Mucosa of rectum (tissue), 2 donors: ENCODE data around the gene PDE4B.

ENCODE experiments used
- H3K27ac ChIP-seq, 2 donors: one replicate each; pipeline ENCODE4 v1.7.0; 2013; ENCODE audit warnings: inconsistent platforms in 2 of 2, low read depth in 2 of 2, low read length in 2 of 2
- H3K27me3 ChIP-seq, 2 donors: one replicate each; pipeline ENCODE4 v1.7.0; 2013; ENCODE audit warnings: low read length in 2 of 2; ENCODE audit not compliant: control insufficient read depth in 2 of 2, insufficient read depth in 2 of 2
- H3K36me3 ChIP-seq, 2 donors: one replicate each; pipeline ENCODE4 v1.7.0; 2013; ENCODE audit warnings: low read length in 2 of 2; ENCODE audit not compliant: control insufficient read depth in 2 of 2, insufficient read depth in 2 of 2
- H3K4me1 ChIP-seq, 2 donors: one replicate each; pipeline ENCODE4 v1.7.0; 2013; ENCODE audit warnings: low read length in 2 of 2, mild to moderate bottlenecking in 1 of 2; ENCODE audit not compliant: control insufficient read depth in 2 of 2, insufficient read depth in 2 of 2
- H3K4me3 ChIP-seq, 2 donors: one replicate each; pipeline ENCODE4 v1.7.0; 2013; ENCODE audit warnings: low read length in 2 of 2
- H3K9ac ChIP-seq, 2 donors: one replicate each; pipeline ENCODE4 v1.7.0; 2013; ENCODE audit warnings: low read length in 2 of 2, low read depth in 1 of 2, mild to moderate bottlenecking in 1 of 2
- H3K9me3 ChIP-seq, 2 donors: one replicate each; pipeline ENCODE4 v1.7.0; 2013; ENCODE audit warnings: low read length in 2 of 2; ENCODE audit not compliant: control insufficient read depth in 2 of 2
- donor health status: healthy.
- donor health status: Normal muscosa, but diverticular disease.

Gene PDE4B

DNA sequence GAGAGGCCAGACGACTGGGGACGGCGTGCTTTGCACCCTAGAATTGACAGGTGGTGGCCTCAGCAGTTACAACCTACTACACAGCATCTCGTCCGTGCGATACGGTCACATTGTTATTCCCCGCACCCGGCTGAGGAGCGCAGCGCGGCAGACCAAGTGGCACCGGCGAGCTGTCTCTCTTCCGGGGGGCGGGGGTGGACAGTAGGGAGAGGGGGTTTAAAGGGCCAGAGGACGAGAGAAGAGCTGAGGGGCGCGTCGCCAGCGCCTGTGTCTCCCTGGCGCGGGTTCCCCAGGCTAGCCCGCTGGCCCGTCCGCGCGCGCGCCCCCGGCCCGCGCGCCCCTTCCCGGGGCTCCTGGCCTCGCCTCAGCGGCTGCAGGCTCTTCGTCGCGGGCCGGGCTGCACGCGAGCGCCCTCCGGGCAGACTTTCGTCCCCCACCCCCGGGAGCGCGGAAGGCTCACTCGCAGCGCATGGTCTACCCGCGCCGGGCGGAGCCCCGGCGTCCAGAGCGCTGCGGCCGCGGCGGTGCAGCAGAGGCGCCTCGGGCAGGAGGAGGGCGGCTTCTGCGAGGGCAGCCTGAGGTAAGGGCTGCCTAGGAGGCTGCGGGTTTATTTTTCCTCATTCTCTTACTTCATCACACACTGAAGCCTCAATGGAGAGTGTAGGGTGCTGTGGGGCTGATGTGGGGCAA, at the start of gene PDE4B:
TSS of gene PDE4B (plus strand) at position 227 of the 690 bp plus-strand sequence.
- Histone ChIP-seq H3K4me3 (peak within 1 kb of the TSS; percentile 38 to 57), H3K9ac (no peak within 1 kb of the TSS), H3K9me3 (peaks cover 0 to 5% of the 10 kb centered on the region in 2 donors), H3K27ac (no peak within 1 kb of the TSS), H3K27me3 (peaks cover 21 to 32% of the 10 kb centered on the region in 2 donors), H3K4me1 (peaks cover 2 to 3% of the 10 kb centered on the region in 2 donors), H3K36me3 (no peaks in the 10 kb centered on the region)

DNA sequence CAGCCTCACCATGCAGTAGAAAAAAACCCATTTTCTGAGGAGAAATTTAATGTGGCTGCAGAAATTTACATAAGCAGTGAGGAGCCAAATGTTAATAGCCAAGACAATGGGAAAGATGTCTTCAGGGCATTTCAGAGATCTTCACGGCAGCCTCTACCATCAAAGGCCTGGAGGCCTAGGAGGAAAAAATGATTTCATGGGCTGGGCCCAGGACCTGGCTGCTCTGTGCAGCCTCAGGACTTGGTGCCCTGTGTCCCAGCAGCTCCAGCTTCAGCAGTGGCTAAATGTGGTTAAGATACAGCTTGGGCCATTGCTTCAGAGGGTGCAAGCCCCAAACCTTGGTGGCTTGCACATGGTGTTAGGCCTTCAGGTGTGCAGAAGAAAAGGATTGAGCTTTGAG, 48.0 kb upstream of the PDE4B start:
- H3K4me1 ChIP-seq, result no peaks in the 10 kb centered on the region
- H3K4me3 ChIP-seq, result no peak overlapping the region
- H3K36me3 ChIP-seq, result no peaks in the 10 kb centered on the region
- no peak overlapping the region for H3K27ac ChIP-seq
- peaks cover 0 to 7% of the 10 kb centered on the region in 2 donors for H3K9me3 ChIP-seq
- H3K27me3 ChIP-seq, result no peaks in the 10 kb centered on the region
- H3K9ac ChIP-seq, result no peak overlapping the region

DNA sequence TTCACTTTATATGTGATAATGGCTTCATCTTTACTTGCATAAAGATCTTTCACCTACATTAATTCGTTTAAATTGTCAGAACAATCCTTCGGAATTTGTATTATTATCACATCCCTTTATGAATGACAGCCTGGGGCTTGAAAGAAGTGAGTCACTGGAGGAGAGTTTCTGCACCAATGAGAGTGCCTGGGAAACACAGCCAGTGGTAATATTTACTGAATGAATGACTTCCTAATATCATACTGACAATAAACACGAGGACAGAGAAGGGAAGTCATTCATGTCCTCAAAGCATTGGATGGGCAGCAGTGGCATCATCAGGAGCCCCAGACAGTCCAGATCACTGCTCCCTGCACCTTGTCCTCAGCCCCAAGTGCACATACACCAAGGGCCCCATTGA, 40.7 kb upstream of the PDE4B start:
- H3K4me3 ChIP-seq, result no peak overlapping the region
- H3K27me3 ChIP-seq, result no peaks in the 10 kb centered on the region
- H3K9ac ChIP-seq, result no peak overlapping the region
- H3K9me3 ChIP-seq, result no peaks in the 10 kb centered on the region
- no peaks in the 10 kb centered on the region for H3K36me3 ChIP-seq
- peaks cover 0 to 1% of the 10 kb centered on the region in 2 donors for H3K4me1 ChIP-seq
- H3K27ac ChIP-seq, result no peak overlapping the region

DNA sequence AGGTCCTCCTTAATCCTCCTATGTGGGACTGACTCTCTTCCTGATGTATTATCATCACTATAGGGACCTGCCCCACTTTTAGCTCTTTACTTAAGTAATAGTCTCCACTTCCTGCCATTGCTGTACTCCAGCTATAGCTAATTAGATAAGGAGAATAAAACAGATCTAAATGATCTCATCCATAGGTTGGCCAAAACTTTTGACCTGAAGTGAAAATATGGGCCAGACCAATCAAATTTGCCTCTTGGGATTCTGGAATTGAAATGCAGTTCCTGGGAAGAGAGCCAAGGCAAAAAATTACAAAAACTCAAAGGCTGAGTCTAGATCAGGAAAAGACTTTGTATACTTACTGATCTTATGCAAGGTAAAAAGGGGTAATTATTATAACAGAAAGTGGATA, 36.1 kb upstream of the PDE4B start:
- Histone ChIP-seq H3K4me3 (no peak overlapping the region), H3K4me1 (peaks cover 2 to 5% of the 10 kb centered on the region in 2 donors), H3K9ac (no peak overlapping the region), H3K36me3 (no peaks in the 10 kb centered on the region), H3K27me3 (no peaks in the 10 kb centered on the region), H3K27ac (no peak overlapping the region), H3K9me3 (no peaks in the 10 kb centered on the region)

DNA sequence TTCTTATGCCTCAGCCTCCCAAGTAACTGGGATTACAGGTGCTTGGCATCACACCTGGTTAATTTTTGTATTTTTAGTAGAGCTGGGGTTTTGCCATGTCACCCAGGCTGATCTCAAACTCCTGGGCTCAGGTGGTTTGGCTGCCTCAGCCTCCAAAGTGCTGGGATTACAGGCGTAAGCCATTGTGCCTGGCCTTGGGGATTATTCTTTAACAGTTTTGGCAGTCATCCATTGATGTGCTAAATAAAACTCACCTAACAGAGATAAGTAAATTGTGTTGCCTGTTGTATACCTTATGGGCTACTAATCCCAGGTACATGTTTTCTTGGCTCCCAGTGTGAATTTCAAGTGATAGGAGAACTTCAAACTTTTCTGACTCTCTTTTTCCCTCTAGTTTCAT, 35.2 kb upstream of the PDE4B start:
- Histone ChIP-seq H3K9me3 (no peaks in the 10 kb centered on the region), H3K27ac (peak overlapping the region; percentile 5 to 59), H3K36me3 (no peaks in the 10 kb centered on the region), H3K9ac (no peak overlapping the region), H3K4me3 (no peak overlapping the region), H3K27me3 (no peaks in the 10 kb centered on the region), H3K4me1 (peaks cover 2 to 5% of the 10 kb centered on the region in 2 donors)

DNA sequence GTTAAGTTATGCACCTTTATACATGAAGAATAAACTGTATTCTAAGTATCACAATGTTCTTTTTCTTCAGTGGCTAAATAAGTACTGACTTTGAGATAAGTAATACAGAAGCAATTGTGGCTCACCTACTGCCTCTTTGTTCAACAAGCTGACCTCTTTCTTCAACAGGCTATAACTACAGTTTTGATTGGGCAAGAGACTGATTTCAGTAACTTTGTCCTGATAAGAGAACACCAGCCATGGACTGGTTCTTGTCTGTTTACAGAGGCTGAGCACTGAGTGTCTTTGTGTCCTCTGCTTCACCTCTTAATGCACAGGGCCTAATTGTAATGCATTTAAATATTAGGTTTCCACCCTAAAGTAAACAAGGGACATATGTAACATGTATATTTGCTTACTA, 34.6 kb upstream of the PDE4B start:
- H3K27me3 ChIP-seq, result no peaks in the 10 kb centered on the region
- no peaks in the 10 kb centered on the region for H3K36me3 ChIP-seq
- peaks cover 2 to 5% of the 10 kb centered on the region in 2 donors for H3K4me1 ChIP-seq
- no peak overlapping the region for H3K9ac ChIP-seq
- H3K27ac ChIP-seq, result peak overlapping the region; percentile 24 to 59
- H3K9me3 ChIP-seq, result no peaks in the 10 kb centered on the region
- H3K4me3 ChIP-seq, result no peak overlapping the region

DNA sequence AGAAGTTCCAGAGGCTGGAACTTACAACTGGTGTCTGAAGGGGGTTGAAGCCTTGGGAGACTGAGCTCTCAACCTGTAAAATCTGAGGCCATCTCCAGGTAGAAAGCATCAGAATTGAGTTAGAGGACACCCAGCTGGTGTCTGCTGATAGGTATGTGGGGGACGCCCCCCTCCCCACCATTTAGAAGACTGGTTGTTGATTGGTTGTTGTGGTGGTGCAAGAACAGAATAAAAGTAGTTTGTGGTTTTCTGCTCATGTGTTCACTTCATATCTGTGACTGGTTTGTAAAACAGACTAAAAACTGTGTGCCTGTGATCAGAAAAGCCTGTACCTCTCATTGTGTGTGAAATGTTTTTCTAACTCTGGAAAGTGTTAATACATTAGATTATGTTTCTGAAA, 33.2 kb upstream of the PDE4B start:
- Histone ChIP-seq H3K4me3 (no peak overlapping the region), H3K9me3 (no peaks in the 10 kb centered on the region), H3K36me3 (no peaks in the 10 kb centered on the region), H3K27ac (no peak overlapping the region), H3K27me3 (no peaks in the 10 kb centered on the region), H3K9ac (no peak overlapping the region), H3K4me1 (peaks cover 2 to 5% of the 10 kb centered on the region in 2 donors)

DNA sequence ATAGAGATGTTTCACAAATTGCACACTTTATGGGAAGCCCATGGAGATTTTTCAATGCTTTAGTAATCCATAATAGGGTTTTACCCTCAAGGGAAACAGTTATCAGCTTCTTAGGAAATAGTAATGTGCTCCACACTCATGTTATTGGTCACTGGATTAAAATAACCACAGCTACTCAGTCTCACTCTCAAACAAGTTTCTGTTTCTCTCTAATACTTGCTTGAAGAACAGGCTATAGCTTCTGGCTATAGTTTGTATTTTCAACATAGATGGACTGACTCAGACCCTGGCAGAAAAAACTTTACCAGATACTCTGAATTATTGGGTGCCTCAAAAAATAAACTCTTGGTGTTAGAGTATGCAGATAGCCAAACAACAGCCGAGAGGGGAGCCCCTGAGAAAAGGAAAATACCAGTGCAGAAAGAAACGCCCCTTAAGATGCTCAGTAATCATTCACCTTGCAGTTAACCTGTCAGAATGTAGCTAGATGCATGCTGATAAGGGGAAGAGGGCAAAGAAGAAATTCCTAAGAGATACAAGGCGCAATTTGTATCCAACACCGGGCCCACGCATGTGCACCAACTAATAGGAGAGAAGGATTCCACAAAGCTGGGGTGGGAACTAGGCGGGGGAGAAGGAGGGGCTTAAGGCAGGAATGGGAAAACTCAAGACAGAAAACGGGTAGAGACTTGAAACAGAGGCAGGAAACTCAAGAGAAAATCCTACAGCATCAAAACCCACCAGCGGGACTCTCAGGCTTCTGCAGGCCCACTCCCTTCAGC, 30.4 kb upstream of the PDE4B start:
- Histone ChIP-seq H3K9me3 (no peaks in the 10 kb centered on the region), H3K36me3 (no peaks in the 10 kb centered on the region), H3K4me1 (peaks cover 0 to 5% of the 10 kb centered on the region in 2 donors), H3K27me3 (no peaks in the 10 kb centered on the region), H3K4me3 (no peak overlapping the region), H3K27ac (no peak overlapping the region), H3K9ac (no peak overlapping the region)

DNA sequence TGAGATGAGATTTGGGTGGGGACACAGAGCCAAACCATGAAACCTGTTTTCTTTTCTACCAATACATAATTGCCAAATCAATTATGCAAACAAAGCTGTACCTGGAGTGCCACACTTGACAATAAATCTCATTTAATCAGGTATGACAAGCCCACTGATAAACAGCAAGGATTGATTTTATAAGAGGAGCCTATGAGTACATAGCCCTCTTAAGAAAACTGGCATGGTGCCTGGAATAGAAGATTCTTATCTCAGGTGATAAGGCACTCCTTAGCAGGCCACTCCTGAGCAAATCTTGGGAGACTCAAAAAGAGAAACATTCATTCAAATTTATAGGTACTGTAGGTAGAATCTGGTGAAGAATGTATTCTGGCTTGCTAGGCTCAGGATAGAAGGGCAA, 28.6 kb upstream of the PDE4B start:
- H3K36me3 ChIP-seq, result no peaks in the 10 kb centered on the region
- no peaks in the 10 kb centered on the region for H3K4me1 ChIP-seq
- H3K27me3 ChIP-seq, result no peaks in the 10 kb centered on the region
- H3K9me3 ChIP-seq, result no peaks in the 10 kb centered on the region
- peak overlapping the region in 1 of 2 donors; percentile 13 for H3K27ac ChIP-seq
- H3K9ac ChIP-seq, result no peak overlapping the region
- H3K4me3 ChIP-seq, result no peak overlapping the region

DNA sequence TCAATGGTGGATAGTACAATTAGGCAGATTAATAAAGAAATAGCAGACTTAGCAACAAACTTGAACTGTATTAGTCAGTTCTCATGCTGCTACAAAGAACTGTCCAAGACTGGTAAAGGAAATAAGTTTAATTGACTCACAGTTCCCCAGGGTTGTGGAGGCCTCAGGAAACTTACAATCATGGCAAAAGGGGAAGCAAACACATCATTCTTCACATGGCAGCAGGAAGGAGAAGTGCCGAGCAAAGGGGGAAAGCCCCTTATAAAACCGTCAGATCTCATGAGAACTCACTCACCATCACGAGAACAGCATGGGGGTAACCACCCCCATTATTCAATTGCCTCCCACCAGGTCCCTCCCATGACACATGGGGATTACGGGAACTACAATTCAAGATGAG, 27.1 kb upstream of the PDE4B start:
- Histone ChIP-seq H3K27me3 (no peaks in the 10 kb centered on the region), H3K4me3 (no peak overlapping the region), H3K36me3 (no peaks in the 10 kb centered on the region), H3K27ac (no peak overlapping the region), H3K9ac (no peak overlapping the region), H3K9me3 (no peaks in the 10 kb centered on the region), H3K4me1 (no peaks in the 10 kb centered on the region)
